Fibroblast of gingiva (primary cell): ENCODE data around the gene CFAP53.

Experiments
- DNase-seq: peaks from one replicate; pipeline ENCODE4 v3.0.0-alpha.2; 2011; ENCODE audit warnings: low read depth

CFAP53 gene

GRCh38 chr18:50193796-50194630, 72.3 kb downstream of the CFAP53 start:
- DNase-seq: no peak

- DNase-seq: no peak
These were observed 73.1 kb downstream of the CFAP53 start for GRCh38 chr18:50192995-50193795.

GRCh38 chr18:50190926-50191325, 75.4 kb downstream of the CFAP53 start:
- no peak for DNase-seq

GRCh38 chr18:50190236-50190635, 76.1 kb downstream of the CFAP53 start:
- DNase-seq: no peak

- DNase-seq: no peak
These were observed 77.1 kb downstream of the CFAP53 start for GRCh38 chr18:50189160-50189559.

GRCh38 chr18:50188652-50189051, 77.6 kb downstream of the CFAP53 start:
- DNase-seq: no peak

GRCh38 chr18:50187659-50188058, 78.6 kb downstream of the CFAP53 start:
- DNase-seq: no peak

- no peak for DNase-seq
These were observed 79.9 kb downstream of the CFAP53 start for GRCh38 chr18:50186385-50186784.

- DNase-seq: no peak
These were observed 82.7 kb downstream of the CFAP53 start for GRCh38 chr18:50183556-50183955.

GRCh38 chr18:50182511-50182910, 83.8 kb downstream of the CFAP53 start:
- DNase-seq: no peak

GRCh38 chr18:50181590-50181989, 84.7 kb downstream of the CFAP53 start:
- no peak for DNase-seq

- DNase-seq: no peak
These were observed 86.8 kb downstream of the CFAP53 start for GRCh38 chr18:50179465-50179864.

- DNase-seq: no peak
These were observed 88.9 kb downstream of the CFAP53 start for GRCh38 chr18:50177294-50177992.
